HepG2 (cell line): ENCODE results near the gene MARCOL. TPM values are rescaled to one million over a fixed set of nuclear protein-coding genes. Genes with fewer than 3 reads are reported as not detected.

Source experiments
- ATAC-seq: fragments of 200-7000 bp; cut with Tn5 transposase; 3 replicates; pipeline ENCODE4 v1.9.1; 2020; ENCODE audit warnings: mild to moderate bottlenecking, moderate library complexity
- BruUV-seq: library from RNA; stranded (reverse); fragments of 400-500 nt; replicated peaks from 2 replicates; lab custom pipeline; 2021; lab: Mats Ljungman, UMichigan
- CTCF ChIA-PET: fragments of 300-600 bp; formaldehyde crosslinking; extraction: SDS; loops from one replicate; lab custom pipeline; 2021; ENCODE audit warnings: low total read pairs, inconsistent platforms, low intra/inter-chr PET ratio; lab: Yijun Ruan, JAX
- POLR2A ChIA-PET: fragments of 350-600 bp; sonication (Branson Sonifier 250); formaldehyde crosslinking; loops from one replicate; lab custom pipeline; 2020; ENCODE audit warnings: antibody characterized with exemption, inconsistent platforms; lab: Yijun Ruan, JAX
- DNase-seq: peaks from one replicate; pipeline ENCODE4 v3.0.0-alpha.2; 2015; ENCODE audit warnings: low spot score
- FAIRE-seq: peaks from 3 replicates; lab custom pipeline; 2011; peaks lifted over from hg19 to GRCh38; lab: Jason Lieb, UNC
- H2AFZ ChIP-seq: one replicate; pipeline ENCODE4 v1.6.1; 2011; ENCODE audit warnings: low read length, inconsistent platforms
- H3K27ac ChIP-seq: fragments of 300-600 bp; 3 replicates; pipeline ENCODE4 v1.8.0; 2011; ENCODE audit warnings: mixed run types, mild to moderate bottlenecking, mixed read lengths, low read length, inconsistent platforms; ENCODE audit not compliant: insufficient read depth; ENCODE audit errors: extremely low read length
- H3K27me3 ChIP-seq, 2 experiments: fragments of 200-600 bp in 1 of 2; 2 replicates in 1 of 2; 3 replicates in 1 of 2; pipeline versions ENCODE4 v1.6.0 to v1.8.0; 2011; ENCODE audit warnings: low read length in 2 of 2, mild to moderate bottlenecking in 2 of 2, moderate library complexity in 2 of 2, inconsistent platforms in 1 of 2; ENCODE audit not compliant: insufficient read depth in 2 of 2, control insufficient read depth in 1 of 2
- H3K36me3 ChIP-seq, 2 experiments: fragments of 200-600 bp in 1 of 2; replicated peaks in 1 of 2; 2 replicates in 1 of 2; 3 replicates in 1 of 2; pipeline versions ENCODE4 v1.5.1 to v1.8.0; 2011; ENCODE audit warnings: low read length in 2 of 2, inconsistent platforms in 1 of 2; ENCODE audit not compliant: insufficient read depth in 2 of 2, control insufficient read depth in 1 of 2
- H3K4me1 ChIP-seq: 2 replicates; pipeline ENCODE4 v1.5.1; 2012; ENCODE audit warnings: low read length, inconsistent platforms; ENCODE audit not compliant: insufficient read depth
- H3K4me2 ChIP-seq: 2 replicates; pipeline ENCODE4 v1.6.0; 2011; ENCODE audit warnings: low read depth, low read length, inconsistent platforms
- H3K4me3 ChIP-seq, 3 experiments: fragments of 200-600 bp in 1 of 3; sonication (generic), shearing (Covaris generic) in 1 of 3; replicated peaks in 1 of 3; 2 replicates each; pipeline ENCODE4 v1.5.1; 2011 to 2016; ENCODE audit warnings: low read length in 3 of 3, inconsistent platforms in 2 of 3, low read depth in 2 of 3, mild to moderate bottlenecking in 2 of 3, control low read depth in 1 of 3, mixed read lengths in 1 of 3; ENCODE audit not compliant: insufficient read depth in 1 of 3
- H3K79me2 ChIP-seq: one replicate; pipeline ENCODE4 v1.6.1; 2011; ENCODE audit warnings: low read length, inconsistent platforms; ENCODE audit not compliant: insufficient read depth
- H3K9ac ChIP-seq: 2 replicates; pipeline ENCODE4 v1.6.0; 2011; ENCODE audit warnings: mild to moderate bottlenecking, low read depth, low read length, inconsistent platforms; ENCODE audit not compliant: insufficient read depth
- H3K9me3 ChIP-seq: 2 replicates; pipeline ENCODE4 v1.5.1; 2012; ENCODE audit warnings: mild to moderate bottlenecking, low read length
- H4K20me1 ChIP-seq: 2 replicates; pipeline ENCODE4 v1.6.0; 2011; ENCODE audit warnings: inconsistent platforms, mild to moderate bottlenecking, low read length, moderate library complexity; ENCODE audit not compliant: insufficient read depth
- ZNF543 ChIP-seq: sonication (generic); formaldehyde crosslinking; IDR thresholded peaks from 2 replicates; pipeline ENCODE4 v1.4.0; 2020; ENCODE audit warnings: mild to moderate bottlenecking, missing genetic modification reagents
- WGBS: methylation state at CpG from one replicate; pipeline ENCODE4 v1.1.6; 2017; ENCODE audit warnings: low lambda C conversion rate; 5-methylcytosine and 5-hydroxymethylcytosine counted together
- in situ Hi-C: cut with HindIII; loops from 2 replicates; pipeline ENCODE4 v1.10.0; 2017; ENCODE audit warnings: low pct_unique_long_range_greater_than_20kb; ENCODE audit not compliant: extremely low pct_ligation_motif_present
- intact Hi-C: fragments of 100-400 bp; cut with micrococcal nuclease; formaldehyde crosslinking; loops from one replicate; pipeline ENCODE4 v1.10.0; 2022; ENCODE audit not compliant: unreplicated experiment
- polyA plus RNA-seq, 8 experiments: library from polyadenylated mRNA; depleted of rRNA in 3 of 8; stranded (reverse) in 7 of 8; unstranded in 1 of 8; fragments of >200 nt; fragmentation: Illumina TruSeq in 4 of 8; extraction: Trizol in 4 of 8; gene quantifications; 2 replicates each; pipeline versions ENCODE4 v1.2.1 to v1.2.3, GENCODE V29; 2011 to 2016; ENCODE audit warnings: low read depth in 4 of 8, missing spikeins in 1 of 8, mixed read lengths in 1 of 8; ENCODE audit not compliant: insufficient read depth in 1 of 8
- total RNA-seq, 5 experiments: library from RNA; depleted of rRNA; stranded (reverse); fragments of >200 nt; fragmentation: Illumina TruSeq; extraction: Trizol; gene quantifications; 2 replicates each; pipeline ENCODE4 v1.2.3, GENCODE V29; 2016; ENCODE audit warnings: low read depth in 1 of 5
- TF ChIP-seq, protein P1 (sequence below): sonication (generic); formaldehyde crosslinking; IDR thresholded peaks from 2 replicates; pipeline ENCODE4 v1.4.0; 2020; ENCODE audit warnings: missing genetic modification reagents, mild to moderate bottlenecking, borderline replicate concordance

MARCOL gene
- total and polyA plus RNA-seq, 2 of the 13 experiments (the other 11 are each of a cell fraction or from before 2014, with no cell fraction given), result not detected

DNA sequence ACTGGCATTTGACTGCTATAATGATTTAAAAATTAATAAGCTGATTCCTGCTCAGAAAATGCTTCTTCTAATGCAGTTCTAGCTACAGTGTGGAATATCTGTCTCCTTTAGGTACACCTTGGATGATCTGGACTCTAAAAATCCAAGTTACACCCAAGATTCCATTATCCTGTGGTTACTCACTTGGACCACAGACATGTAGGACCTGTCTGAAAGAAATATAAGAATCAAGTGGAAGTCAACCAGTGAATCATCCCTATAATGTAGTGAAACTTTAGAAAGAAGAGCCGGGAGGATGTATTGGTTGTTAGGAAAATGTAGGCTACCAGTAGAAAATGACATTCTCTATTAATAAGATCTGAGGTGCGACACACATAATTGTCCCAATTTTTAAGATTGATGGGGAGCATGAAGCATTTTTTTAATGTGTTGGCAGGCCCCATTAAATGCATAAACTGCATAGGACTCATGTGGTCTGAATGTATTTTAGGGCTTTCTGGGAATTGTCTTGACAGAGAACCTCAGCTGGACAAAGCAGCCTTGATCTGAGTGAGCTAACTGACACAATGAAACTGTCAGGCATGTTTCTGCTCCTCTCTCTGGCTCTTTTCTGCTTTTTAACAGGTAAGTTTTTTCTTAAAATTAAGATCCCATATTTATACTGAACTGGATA lies 35.7 kb upstream of the MARCOL start, which contains the start of gene SPINK6:
SPINK6 (plus strand) TSS at position 512 of the 673 bp plus-strand sequence; CDS start at position 567, 55 bp downstream.
- no peak for DNase-seq
- Histone ChIP-seq H3K79me2 (no peaks in the 10 kb centered on the region), H2AFZ (no peak within 1 kb of the TSS)
- FAIRE-seq, result no peak
- intact Hi-C loops, result no loop called here
- no peak for TF ChIP-seq ZNF543 (CRISPR knock-in tag)
- TF ChIP-seq, protein P1, sequence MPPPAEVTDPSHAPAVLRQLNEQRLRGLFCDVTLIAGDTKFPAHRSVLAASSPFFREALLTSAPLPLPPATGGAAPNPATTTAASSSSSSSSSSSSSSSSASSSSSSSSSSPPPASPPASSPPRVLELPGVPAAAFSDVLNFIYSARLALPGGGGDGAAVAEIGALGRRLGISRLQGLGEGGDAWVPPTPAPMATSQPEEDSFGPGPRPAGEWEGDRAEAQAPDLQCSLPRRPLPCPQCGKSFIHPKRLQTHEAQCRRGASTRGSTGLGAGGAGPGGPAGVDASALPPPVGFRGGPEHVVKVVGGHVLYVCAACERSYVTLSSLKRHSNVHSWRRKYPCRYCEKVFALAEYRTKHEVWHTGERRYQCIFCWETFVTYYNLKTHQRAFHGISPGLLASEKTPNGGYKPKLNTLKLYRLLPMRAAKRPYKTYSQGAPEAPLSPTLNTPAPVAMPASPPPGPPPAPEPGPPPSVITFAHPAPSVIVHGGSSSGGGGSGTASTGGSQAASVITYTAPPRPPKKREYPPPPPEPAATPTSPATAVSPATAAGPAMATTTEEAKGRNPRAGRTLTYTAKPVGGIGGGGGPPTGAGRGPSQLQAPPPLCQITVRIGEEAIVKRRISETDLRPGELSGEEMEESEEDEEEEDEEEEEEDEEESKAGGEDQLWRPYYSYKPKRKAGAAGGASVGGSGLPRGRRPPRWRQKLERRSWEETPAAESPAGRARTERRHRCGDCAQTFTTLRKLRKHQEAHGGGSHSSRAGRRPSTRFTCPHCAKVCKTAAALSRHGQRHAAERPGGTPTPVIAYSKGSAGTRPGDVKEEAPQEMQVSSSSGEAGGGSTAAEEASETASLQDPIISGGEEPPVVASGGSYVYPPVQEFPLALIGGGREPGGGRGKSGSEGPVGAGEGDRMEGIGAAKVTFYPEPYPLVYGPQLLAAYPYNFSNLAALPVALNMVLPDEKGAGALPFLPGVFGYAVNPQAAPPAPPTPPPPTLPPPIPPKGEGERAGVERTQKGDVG (CRISPR knock-in tag), result no peak
- TF ChIP-seq, all 625 proteins: peak for 0
- Histone ChIP-seq H4K20me1 (no peaks in the 10 kb centered on the region), H3K4me3 (no peak within 1 kb of the TSS), H3K27me3 (no peaks in the 10 kb centered on the region), H3K36me3 (no peaks in the 10 kb centered on the region), H3K9ac (no peak within 1 kb of the TSS), H3K4me1 (no peaks in the 10 kb centered on the region), H3K27ac (no peak within 1 kb of the TSS), H3K9me3 (no peaks in the 10 kb centered on the region), H3K4me2 (no peak within 1 kb of the TSS)
- ChIA-PET POLR2A (no interaction called here), CTCF (no interaction called here)
- BruUV-seq, result no TSS peak
- in situ Hi-C loops, result no loop called here
- ATAC-seq, result no peak
- 20% methylated on average over 2 of the region's 2 CpGs for WGBS
